Activated naive CD8-positive, alpha-beta T cell treated with anti-CD3 and anti-CD28 coated beads, Interleukin-2, amount 50 U/mL, for 24 hours (primary cell): Measurements from ENCODE around the gene DDX25.

Source experiments
- ATAC-seq: fragments of 150-1000 bp; cut with Tn5 transposase; one replicate; pipeline ENCODE4 v1.10.0; 2021
- DNase-seq: peaks from one replicate; pipeline ENCODE4 v3.0.0; 2021
- H3K27ac Mint-ChIP-seq: one replicate; pipeline ENCODE4 v1.8.0; 2021; ENCODE audit warnings: mild to moderate bottlenecking, mixed read lengths
- H3K27me3 Mint-ChIP-seq: one replicate; pipeline ENCODE4 v1.8.0; 2021; ENCODE audit warnings: mixed read lengths
- H3K36me3 Mint-ChIP-seq: one replicate; pipeline ENCODE4 v1.8.0; 2021; ENCODE audit warnings: low read depth, mixed read lengths
- H3K4me1 Mint-ChIP-seq: one replicate; pipeline ENCODE4 v1.8.0; 2021; ENCODE audit warnings: mixed read lengths
- H3K4me3 Mint-ChIP-seq: one replicate; pipeline ENCODE4 v1.8.0; 2021; ENCODE audit warnings: mild to moderate bottlenecking, moderate library complexity, mixed read lengths
- H3K9me3 Mint-ChIP-seq: one replicate; pipeline ENCODE4 v1.8.0; 2021; ENCODE audit warnings: mixed read lengths

Gene DDX25

GRCh38 chr11:125923012-125923579 lies 18.8 kb downstream of the DDX25 start:
- Mint-ChIP-seq H3K36me3 (no peaks in the 10 kb centered on the region), H3K4me3 (no peak overlapping the region), H3K27me3 (peaks cover 13% of the 10 kb centered on the region), H3K27ac (no peak overlapping the region), H3K9me3 (no peaks in the 10 kb centered on the region), H3K4me1 (no peaks in the 10 kb centered on the region)
- peak; percentile 51 for DNase-seq
- peak; percentile 68 for ATAC-seq

GRCh38 chr11:125923633-125924032 lies 19.3 kb downstream of the DDX25 start:
- no peak for ATAC-seq
- no peak overlapping the region for H3K4me3 Mint-ChIP-seq
- peaks cover 11% of the 10 kb centered on the region for H3K27me3 Mint-ChIP-seq

GRCh38 chr11:125924384-125925007 lies 20.2 kb downstream of the DDX25 start:
- Mint-ChIP-seq H3K4me3 (no peak overlapping the region), H3K27ac (no peak overlapping the region), H3K9me3 (no peaks in the 10 kb centered on the region), H3K36me3 (no peaks in the 10 kb centered on the region), H3K27me3 (peaks cover 7% of the 10 kb centered on the region), H3K4me1 (no peaks in the 10 kb centered on the region)
- no peak for ATAC-seq
- DNase-seq, result no peak

More at GRCh38 chr11:125923633-125924032, 19.3 kb downstream of the DDX25 start:
- H3K4me1 Mint-ChIP-seq, result no peaks in the 10 kb centered on the region
- DNase-seq, result no peak
- no peaks in the 10 kb centered on the region for H3K36me3 Mint-ChIP-seq
- H3K9me3 Mint-ChIP-seq, result no peaks in the 10 kb centered on the region
- H3K27ac Mint-ChIP-seq, result no peak overlapping the region

GRCh38 chr11:125925247-125925740 lies 21.0 kb downstream of the DDX25 start:
- Mint-ChIP-seq H3K9me3 (no peaks in the 10 kb centered on the region), H3K27me3 (peaks cover 7% of the 10 kb centered on the region), H3K4me3 (no peak overlapping the region), H3K36me3 (no peaks in the 10 kb centered on the region), H3K27ac (no peak overlapping the region), H3K4me1 (no peaks in the 10 kb centered on the region)
- DNase-seq (no peak), ATAC-seq (no peak)

- Mint-ChIP-seq H3K36me3 (no peaks in the 10 kb centered on the region), H3K4me3 (no peak overlapping the region), H3K9me3 (no peaks in the 10 kb centered on the region), H3K27me3 (peaks cover 4% of the 10 kb centered on the region), H3K27ac (no peak overlapping the region), H3K4me1 (no peaks in the 10 kb centered on the region)
- no peak for ATAC-seq
- DNase-seq, result no peak
These were observed 21.5 kb downstream of the DDX25 start for GRCh38 chr11:125925804-125926203.

- Mint-ChIP-seq H3K27me3 (peaks cover 4% of the 10 kb centered on the region), H3K4me3 (no peak overlapping the region), H3K36me3 (no peaks in the 10 kb centered on the region), H3K27ac (no peak overlapping the region), H3K9me3 (no peaks in the 10 kb centered on the region), H3K4me1 (no peaks in the 10 kb centered on the region)
- no peak for ATAC-seq
- no peak for DNase-seq
These were observed 22.4 kb downstream of the DDX25 start for GRCh38 chr11:125926682-125927081.

GRCh38 chr11:125929445-125930075 lies 25.3 kb downstream of the DDX25 start:
- Mint-ChIP-seq H3K27me3 (peaks cover 5% of the 10 kb centered on the region), H3K9me3 (no peaks in the 10 kb centered on the region), H3K4me1 (peaks cover 3% of the 10 kb centered on the region), H3K27ac (no peak overlapping the region), H3K4me3 (no peak overlapping the region), H3K36me3 (no peaks in the 10 kb centered on the region)
- DNase-seq, result no peak
- no peak for ATAC-seq

- H3K4me1 Mint-ChIP-seq, result peaks cover 3% of the 10 kb centered on the region
- H3K27me3 Mint-ChIP-seq, result peaks cover 5% of the 10 kb centered on the region
- H3K27ac Mint-ChIP-seq, result no peak overlapping the region
- DNase-seq (no peak), ATAC-seq (no peak)
- H3K9me3 Mint-ChIP-seq, result no peaks in the 10 kb centered on the region
- H3K36me3 Mint-ChIP-seq, result no peaks in the 10 kb centered on the region
- no peak overlapping the region for H3K4me3 Mint-ChIP-seq
These were observed 25.8 kb downstream of the DDX25 start for GRCh38 chr11:125930076-125930450.

GRCh38 chr11:125931116-125931515 lies 26.8 kb downstream of the DDX25 start:
- ATAC-seq, result no peak
- H3K4me1 Mint-ChIP-seq, result peaks cover 3% of the 10 kb centered on the region
- no peaks in the 10 kb centered on the region for H3K9me3 Mint-ChIP-seq
- H3K36me3 Mint-ChIP-seq, result no peaks in the 10 kb centered on the region
- H3K27me3 Mint-ChIP-seq, result peaks cover 5% of the 10 kb centered on the region
- no peak for DNase-seq
- no peak overlapping the region for H3K4me3 Mint-ChIP-seq
- H3K27ac Mint-ChIP-seq, result no peak overlapping the region

GRCh38 chr11:125931668-125932067 lies 27.4 kb downstream of the DDX25 start:
- H3K36me3 Mint-ChIP-seq, result no peaks in the 10 kb centered on the region
- no peak for ATAC-seq
- peaks cover 3% of the 10 kb centered on the region for H3K4me1 Mint-ChIP-seq
- H3K27ac Mint-ChIP-seq, result no peak overlapping the region
- DNase-seq, result no peak
- H3K4me3 Mint-ChIP-seq, result no peak overlapping the region
- H3K27me3 Mint-ChIP-seq, result peaks cover 5% of the 10 kb centered on the region
- no peaks in the 10 kb centered on the region for H3K9me3 Mint-ChIP-seq

GRCh38 chr11:125932301-125932700 lies 28.0 kb downstream of the DDX25 start:
- no peak for DNase-seq
- no peak for ATAC-seq
- no peaks in the 10 kb centered on the region for H3K9me3 Mint-ChIP-seq
- no peak overlapping the region for H3K4me3 Mint-ChIP-seq
- no peak overlapping the region for H3K27ac Mint-ChIP-seq
- H3K27me3 Mint-ChIP-seq, result peaks cover 3% of the 10 kb centered on the region
- peaks cover 3% of the 10 kb centered on the region for H3K4me1 Mint-ChIP-seq
- no peaks in the 10 kb centered on the region for H3K36me3 Mint-ChIP-seq

- H3K27ac Mint-ChIP-seq, result no peak overlapping the region
- peaks cover 3% of the 10 kb centered on the region for H3K27me3 Mint-ChIP-seq
These were observed 28.9 kb downstream of the DDX25 start for GRCh38 chr11:125933030-125933813.

GRCh38 chr11:125934473-125934872 lies 30.2 kb downstream of the DDX25 start:
- Mint-ChIP-seq H3K4me3 (no peak overlapping the region), H3K9me3 (no peaks in the 10 kb centered on the region), H3K27ac (no peak overlapping the region), H3K27me3 (peaks cover 3% of the 10 kb centered on the region), H3K4me1 (peaks cover 6% of the 10 kb centered on the region), H3K36me3 (no peaks in the 10 kb centered on the region)
- DNase-seq (no peak), ATAC-seq (no peak)

More at GRCh38 chr11:125933030-125933813, 28.9 kb downstream of the DDX25 start:
- no peaks in the 10 kb centered on the region for H3K9me3 Mint-ChIP-seq
- DNase-seq (peak; percentile 44), ATAC-seq (peak; percentile 88)
- H3K4me3 Mint-ChIP-seq, result no peak overlapping the region
- no peaks in the 10 kb centered on the region for H3K36me3 Mint-ChIP-seq
- H3K4me1 Mint-ChIP-seq, result peaks cover 3% of the 10 kb centered on the region

GRCh38 chr11:125935056-125935455 lies 30.7 kb downstream of the DDX25 start:
- peaks cover 1% of the 10 kb centered on the region for H3K27me3 Mint-ChIP-seq
- ATAC-seq (no peak), DNase-seq (no peak)
- H3K4me3 Mint-ChIP-seq, result no peak overlapping the region
- no peak overlapping the region for H3K27ac Mint-ChIP-seq
- H3K4me1 Mint-ChIP-seq, result peaks cover 6% of the 10 kb centered on the region
- no peaks in the 10 kb centered on the region for H3K9me3 Mint-ChIP-seq
- H3K36me3 Mint-ChIP-seq, result no peaks in the 10 kb centered on the region
